DND-41 (cell line): ENCODE data around the gene FXYD6.

ENCODE experiments used
- EZH2 ChIP-seq: IDR thresholded peaks from 3 replicates; pipeline ENCODE4 v1.6.1; 2012; ENCODE audit warnings: borderline replicate concordance, low read depth, mild to moderate bottlenecking, moderate library complexity, low read length, inconsistent platforms; ENCODE audit not compliant: severe bottlenecking
- TF ChIP-seq, protein P1 (sequence below): IDR thresholded peaks from 2 replicates; pipeline ENCODE4 v1.5.1; 2012; ENCODE audit warnings: borderline replicate concordance, low read length, moderate library complexity, mild to moderate bottlenecking; ENCODE audit not compliant: poor library complexity, severe bottlenecking; ENCODE audit errors: extremely low read depth

DNA sequence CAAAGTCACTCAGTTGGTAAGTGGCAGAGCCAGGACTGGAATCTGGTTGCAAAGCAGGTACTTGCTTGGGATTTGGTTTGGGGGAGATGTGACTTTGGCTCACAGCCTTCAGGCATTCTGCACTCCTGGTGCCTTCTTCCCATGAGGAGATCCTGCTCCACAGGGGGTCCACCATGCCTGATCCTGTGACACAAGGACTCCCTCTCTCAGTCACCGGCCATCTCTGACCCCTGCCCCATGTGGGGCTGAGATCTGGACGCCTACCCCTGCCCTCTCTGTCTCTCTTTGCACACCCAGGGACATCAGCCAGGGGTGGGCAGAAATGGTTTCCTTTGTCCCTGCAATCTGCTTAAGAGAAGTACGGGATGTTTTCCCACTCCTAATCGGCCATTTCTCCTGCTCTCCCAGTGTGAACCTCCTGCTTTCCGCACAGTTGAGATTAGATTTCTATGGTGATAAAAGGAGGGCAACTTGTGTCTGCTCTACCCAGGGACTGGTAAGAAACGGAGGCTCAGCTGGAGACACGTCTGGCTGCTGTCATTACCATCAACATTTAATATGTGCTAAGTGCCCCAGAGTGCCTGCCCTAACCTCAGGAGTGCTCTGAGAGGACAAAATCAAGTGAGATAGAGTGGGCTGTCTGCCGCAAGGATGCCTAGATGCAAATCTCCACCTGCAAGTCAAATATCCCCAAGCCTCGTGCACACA lies 11.1 kb upstream of the FXYD6 start:
- TF ChIP-seq, protein P1, sequence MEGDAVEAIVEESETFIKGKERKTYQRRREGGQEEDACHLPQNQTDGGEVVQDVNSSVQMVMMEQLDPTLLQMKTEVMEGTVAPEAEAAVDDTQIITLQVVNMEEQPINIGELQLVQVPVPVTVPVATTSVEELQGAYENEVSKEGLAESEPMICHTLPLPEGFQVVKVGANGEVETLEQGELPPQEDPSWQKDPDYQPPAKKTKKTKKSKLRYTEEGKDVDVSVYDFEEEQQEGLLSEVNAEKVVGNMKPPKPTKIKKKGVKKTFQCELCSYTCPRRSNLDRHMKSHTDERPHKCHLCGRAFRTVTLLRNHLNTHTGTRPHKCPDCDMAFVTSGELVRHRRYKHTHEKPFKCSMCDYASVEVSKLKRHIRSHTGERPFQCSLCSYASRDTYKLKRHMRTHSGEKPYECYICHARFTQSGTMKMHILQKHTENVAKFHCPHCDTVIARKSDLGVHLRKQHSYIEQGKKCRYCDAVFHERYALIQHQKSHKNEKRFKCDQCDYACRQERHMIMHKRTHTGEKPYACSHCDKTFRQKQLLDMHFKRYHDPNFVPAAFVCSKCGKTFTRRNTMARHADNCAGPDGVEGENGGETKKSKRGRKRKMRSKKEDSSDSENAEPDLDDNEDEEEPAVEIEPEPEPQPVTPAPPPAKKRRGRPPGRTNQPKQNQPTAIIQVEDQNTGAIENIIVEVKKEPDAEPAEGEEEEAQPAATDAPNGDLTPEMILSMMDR: no peak
- no peak for TF ChIP-seq EZH2
